Stimulated activated CD4-positive, alpha-beta T cell treated with anti-CD3 and anti-CD28 coated beads, Interleukin-1b, Interleukin-23, amount 100 ng/mL, for 48 hours (primary cell): ENCODE results near the gene CCNA1.
A peak's percentile ranks its signal among the peaks of the same experiment; 100 is the strongest.

Source experiments
- DNase-seq: peaks from one replicate; pipeline ENCODE4 v3.0.0-alpha.2; 2020

The CCNA1 gene

DNA sequence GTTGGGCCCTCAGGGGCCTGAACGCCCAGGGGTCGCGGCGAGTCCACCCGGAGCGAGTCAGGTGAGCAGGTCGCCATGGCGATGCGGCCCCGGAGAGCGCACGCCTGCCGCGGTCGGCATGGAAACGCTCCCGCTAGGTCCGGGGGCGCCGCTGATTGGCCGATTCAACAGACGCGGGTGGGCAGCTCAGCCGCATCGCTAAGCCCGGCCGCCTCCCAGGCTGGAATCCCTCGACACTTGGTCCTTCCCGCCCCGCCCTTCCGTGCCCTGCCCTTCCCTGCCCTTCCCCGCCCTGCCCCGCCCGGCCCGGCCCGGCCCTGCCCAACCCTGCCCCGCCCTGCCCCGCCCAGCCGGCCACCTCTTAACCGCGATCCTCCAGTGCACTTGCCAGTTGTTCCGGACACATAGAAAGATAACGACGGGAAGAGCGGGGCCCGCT lies at the start of gene CCNA1:
TSS of gene CCNA1 (plus strand) at position 390 of the 439 bp plus-strand sequence. CDS start 562 bp downstream, outside the sequence.
- peak; percentile 13 for DNase-seq

DNA sequence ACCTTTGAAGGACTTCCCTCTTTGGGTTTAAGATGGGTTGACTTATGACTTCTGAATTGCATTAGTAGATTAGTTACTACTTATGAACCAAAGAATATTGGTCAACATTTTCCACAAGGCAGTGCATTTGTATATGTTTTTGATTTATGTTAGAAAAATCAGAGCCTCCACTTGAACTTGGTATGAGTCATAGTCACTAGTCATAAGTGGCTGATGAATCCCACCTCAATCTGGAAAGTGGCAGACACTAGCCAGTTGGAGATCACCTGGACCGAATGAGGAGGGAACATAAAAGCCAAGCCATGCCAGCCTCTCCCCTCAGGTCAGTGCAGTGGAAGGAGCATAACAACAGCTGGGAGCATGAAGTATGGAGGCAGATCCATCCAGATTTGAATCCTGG lies 46.8 kb upstream of the CCNA1 start:
- DNase-seq: no peak

DNA sequence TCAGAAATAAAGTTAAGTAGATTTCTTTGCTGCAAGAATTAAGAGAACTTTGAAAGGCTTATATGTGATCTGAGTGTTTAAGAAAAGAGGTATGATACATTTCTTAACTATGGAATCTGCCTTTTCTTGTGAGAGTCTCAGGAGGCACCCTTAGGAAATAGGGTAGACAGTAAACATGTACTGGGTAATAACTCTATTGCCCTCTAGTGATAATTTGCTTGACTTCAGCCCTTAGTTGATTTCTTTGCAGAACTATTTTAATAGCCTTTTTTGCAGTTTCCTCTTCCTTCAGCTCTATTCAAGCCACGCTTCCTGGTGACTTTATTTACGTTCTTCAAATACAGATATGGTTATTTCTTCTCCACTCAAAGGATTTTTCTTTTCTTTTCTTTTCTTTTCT lies 37.0 kb upstream of the CCNA1 start:
- no peak for DNase-seq

DNA sequence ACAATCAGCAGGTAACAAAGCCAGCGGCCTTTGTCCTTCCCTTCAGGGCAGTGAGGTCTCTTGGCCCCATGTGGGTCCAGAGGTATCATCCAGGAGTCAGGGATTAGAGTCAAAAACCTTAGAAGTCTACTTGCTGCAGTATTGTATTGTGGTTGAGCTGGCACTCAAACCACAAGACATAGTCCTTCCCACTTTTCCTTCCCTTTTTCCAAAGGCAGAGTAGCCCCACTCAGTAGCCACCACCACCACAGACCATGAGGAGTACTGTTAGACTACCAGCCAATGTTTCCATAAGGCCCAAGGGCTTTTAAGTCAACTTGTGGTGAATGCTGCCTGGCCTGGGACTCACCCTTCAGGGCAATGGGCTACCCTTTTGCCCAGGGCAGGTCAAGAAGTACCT lies 27.1 kb upstream of the CCNA1 start:
- DNase-seq: no peak

DNA sequence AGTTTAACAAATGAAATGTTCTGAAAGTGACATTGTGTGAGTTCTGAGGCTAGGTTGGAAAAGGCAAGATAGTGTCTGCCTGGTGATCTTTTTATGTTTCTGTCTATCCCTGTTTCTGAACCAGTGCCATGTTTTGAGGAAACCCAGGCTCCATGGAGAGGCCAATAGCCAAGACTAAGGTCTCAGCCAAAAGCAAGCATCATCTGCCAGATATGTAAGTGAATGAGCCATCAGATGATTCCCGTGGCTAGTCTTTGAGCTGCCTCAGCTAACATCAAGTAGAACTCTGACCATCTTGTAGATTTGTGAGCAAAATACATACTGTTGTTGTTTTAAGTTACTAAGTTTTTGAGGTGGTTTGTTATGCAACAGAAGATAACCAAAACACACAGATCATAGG lies 19.6 kb upstream of the CCNA1 start:
- no peak for DNase-seq

DNA sequence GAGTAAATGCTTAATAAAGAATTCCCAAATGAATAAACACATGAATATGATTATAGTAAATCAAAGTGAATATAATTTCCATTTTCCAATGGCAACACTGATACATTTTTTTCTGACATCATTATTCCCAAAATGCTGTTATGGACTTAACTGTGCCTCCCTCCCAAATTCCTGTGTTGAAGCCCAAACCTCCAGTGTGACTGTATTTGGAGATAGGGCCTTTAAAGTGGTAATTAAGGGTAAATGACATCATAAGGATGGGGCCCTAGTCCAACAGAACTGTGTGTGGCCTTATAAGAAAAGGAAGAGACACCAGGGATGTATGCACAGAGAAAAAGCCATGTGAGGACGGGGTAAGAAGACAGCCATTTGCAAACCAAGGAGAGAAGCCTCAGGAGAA lies 19.1 kb upstream of the CCNA1 start:
- no peak for DNase-seq

DNA sequence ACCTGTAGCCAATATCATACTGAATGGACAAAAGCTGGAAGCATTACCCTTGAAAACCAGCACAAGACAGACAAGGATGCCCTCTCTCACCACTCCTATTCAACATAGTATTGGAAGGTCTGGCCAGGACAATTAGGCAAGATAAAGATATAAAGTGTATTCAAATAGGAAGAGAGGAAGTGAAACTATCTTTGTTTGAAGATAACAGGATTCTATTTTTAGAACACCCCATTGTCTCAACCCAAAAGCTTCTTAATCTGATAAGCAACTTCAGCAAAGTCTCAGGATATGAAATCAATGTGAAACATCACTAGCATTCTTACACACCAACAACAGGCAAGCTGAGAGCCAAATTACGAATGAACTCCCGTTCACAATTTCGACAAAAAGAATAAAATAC lies 17.8 kb upstream of the CCNA1 start:
- DNase-seq: no peak

DNA sequence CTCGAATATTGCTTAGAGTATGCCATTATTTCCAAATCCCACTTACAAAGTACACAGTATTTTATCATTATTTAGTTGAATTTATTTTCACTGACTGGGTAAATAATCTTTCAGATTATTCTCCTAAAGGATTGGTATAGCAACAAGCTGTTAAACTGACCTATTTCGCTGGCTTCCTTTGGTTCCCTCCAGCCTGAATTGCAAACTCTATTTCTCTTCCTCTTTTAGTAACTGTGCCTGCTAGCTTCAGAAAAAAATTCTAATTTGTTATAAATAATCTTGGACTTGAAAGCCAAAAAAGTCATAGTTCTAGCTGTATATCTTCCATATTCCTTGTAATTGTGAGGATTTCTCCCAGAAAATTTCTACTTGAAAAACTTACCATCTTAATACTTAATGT lies 15.0 kb upstream of the CCNA1 start:
- no peak for DNase-seq

DNA sequence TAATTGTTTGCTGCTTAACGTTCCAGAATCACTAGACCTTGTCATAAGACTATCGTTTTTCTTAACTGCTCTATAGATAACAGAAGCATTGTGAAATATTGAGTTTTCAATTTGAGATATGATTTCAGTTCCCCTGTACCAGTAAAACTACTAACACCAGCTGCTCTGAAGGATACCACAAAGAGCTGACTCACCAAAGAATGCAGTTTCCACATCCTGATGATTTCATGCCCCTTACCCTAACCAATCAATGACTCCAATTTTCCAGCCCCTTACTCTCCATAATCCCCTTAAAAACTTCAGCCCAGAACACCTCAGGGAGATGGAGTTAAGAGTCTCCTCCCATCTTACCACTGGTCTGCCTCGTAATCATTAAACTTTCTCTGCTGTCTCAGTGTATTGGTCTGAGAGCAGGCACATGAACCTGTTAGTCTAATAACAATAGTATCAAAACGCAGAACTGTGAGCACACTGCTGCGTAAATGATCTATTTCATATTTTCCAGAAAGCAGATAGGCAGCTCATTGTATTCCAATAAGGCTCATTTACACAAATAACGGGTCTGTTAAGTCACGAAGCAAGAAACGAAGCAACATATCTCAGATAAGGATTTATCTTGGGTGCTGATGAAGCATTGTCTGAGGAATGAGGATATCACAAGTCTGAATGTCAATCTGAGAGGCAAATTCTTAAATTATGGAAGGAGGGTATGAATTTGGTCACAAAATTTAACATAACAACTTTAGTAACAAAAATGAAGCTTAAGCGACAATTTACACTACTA lies 14.1 kb upstream of the CCNA1 start:
- DNase-seq: no peak

DNA sequence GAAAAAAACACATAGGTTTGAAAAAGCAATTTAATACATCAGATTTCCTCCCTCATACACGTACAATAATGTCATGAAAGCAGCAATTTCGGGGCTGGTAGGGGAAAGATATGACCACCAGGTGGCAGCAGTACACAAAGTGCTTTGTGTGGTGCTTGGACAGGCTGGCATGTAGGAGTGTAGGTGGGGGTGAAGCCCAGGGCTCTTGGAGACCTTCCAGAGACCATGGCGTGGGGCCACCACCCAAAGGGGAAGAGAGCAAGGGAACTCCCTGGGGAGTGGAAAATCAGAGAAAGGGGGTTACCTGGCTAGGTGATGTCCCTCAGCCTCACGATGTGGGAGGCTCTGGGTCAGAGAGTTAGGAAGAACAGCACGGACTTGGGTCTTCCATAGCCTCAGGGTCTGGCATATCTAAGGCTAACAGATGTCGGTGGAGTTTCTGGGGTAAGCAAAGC lies 11.8 kb upstream of the CCNA1 start:
- DNase-seq: peak; percentile 72

DNA sequence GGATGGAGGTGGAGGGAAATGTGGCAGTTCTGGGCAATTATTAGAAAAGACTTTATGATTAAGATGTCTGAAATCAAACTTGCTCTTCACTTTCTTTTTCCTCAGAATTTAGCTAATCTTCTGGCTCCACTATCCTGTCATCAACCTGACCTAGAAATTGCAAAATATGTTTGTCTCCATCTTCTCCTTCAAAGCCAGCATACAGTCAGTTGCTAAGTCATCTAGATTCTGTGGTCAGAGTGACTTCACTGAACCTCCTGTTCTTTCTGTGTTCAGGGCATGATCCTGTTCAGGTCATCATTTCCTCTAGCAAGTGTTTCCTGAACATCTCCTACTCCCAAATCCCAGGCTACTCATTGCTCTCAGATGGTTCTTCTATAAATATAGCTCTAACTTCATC lies 10.8 kb upstream of the CCNA1 start:
- no peak for DNase-seq

DNA sequence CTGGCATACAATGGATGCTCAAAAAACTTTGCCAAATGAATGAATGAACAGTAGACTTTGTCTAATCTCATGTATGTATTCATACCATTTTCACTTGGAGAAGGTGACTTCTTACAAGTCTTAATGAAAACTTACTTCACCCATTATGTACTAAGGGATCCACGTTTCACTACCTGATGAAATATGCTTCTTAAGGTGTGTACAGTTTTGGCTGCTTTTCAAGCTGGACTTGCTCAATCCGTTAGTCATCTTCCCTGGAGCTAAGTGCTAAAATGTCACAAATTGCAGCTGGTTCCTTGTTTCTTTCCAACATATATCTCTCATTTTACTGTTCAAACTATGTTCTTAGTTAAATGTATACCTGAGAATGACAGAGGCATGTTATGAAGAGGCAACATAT lies 4.2 kb upstream of the CCNA1 start:
- no peak for DNase-seq

DNA sequence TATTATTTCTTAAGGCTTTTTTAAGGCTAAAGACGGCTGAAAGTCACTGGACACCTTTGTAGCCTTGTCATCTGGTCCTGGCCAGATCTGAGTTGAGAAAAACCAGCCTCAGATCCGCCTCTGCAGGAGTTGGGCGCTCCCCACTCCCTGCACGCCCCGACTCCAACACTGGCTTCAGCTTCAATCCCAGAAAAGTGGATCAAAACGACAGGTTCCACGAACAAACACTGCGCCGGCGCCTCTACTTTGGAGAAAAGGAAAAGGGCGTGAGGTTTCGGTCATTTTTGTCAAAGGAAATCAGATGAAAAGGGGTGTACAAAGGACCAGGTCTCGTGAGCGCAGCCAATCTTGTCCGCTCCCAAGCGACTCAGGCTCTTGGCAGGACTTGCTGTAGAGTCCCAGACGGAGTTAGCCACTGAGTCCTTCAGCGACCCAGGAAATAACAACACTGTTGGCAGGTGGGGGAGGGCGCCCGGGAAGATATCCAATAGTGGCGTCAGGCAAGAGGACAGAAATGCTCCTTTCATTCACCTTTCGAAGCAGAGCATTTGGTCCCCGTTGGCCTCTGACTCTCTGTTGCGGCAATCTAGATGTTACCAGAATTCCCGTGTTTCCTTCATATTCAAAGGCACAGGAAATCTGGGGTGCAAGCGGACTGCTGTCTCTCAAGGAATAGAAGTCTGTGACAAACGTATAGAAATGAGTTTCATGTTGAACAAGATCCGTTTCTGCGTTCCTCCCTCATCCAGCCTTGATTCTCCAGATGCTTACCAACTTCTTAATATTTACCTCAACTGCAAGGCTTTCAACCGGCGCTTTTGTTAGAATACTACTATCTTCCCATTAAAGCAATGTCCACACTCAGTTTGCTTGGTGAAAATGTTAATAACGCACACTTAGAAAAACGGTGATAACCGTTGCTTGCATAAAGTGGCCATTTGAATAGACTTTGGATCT lies 1.8 kb upstream of the CCNA1 start:
- DNase-seq: no peak

DNA sequence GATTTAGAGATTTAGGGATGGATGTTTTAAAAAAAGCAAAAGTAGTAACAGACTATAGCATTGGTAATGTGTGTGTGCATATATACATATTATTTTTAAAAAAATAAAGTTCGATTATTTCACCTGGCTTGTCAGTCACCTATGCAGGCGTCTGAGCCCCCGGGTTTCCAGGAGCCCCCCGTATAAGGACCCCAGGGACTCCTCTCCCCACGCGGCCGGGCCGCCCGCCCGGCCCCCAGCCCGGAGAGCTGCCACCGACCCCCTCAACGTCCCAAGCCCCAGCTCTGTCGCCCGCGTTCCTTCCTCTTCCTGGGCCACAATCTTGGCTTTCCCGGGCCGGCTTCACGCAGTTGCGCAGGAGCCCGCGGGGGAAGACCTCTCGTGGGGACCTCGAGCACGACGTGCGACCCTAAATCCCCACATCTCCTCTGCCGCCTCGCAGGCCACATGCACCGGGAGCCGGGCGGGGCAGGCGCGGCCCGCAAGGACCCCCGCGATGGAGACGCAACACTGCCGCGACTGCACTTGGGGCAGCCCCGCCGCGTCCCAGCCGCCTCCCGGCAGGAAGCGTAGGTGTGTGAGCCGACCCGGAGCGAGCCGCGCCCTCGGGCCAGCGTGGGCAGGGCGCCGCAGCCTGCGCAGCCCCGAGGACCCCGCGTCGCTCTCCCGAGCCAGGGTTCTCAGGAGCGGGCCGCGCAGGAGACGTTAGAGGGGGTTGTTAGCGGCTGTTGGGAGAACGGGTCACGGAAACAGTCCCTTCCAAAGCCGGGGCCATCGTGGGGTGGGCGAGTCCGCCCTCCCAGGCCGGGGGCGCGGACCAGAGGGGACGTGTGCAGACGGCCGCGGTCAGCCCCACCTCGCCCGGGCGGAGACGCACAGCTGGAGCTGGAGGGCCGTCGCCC lies 840 bp upstream of the CCNA1 start:
- no peak for DNase-seq

DNA sequence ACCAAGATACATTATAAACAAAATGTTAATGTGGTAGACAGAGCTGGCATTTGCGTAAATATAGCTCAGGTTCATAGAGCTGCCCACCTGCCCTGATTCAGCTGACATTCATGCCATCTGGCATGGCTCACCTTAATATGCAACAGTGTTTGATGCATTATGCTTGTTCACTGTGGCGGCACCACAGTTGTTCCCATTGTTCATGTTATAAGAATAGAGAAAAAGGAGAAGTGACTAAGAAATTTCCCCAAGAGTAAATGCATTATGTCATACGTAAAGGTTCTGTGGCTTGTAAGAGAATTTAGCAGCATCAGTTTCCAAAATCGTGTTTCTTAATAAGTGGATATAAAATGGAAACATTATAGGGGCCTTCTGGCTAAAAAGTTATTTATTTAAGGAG lies 4.5 kb downstream of the CCNA1 start:
- DNase-seq: no peak

DNA sequence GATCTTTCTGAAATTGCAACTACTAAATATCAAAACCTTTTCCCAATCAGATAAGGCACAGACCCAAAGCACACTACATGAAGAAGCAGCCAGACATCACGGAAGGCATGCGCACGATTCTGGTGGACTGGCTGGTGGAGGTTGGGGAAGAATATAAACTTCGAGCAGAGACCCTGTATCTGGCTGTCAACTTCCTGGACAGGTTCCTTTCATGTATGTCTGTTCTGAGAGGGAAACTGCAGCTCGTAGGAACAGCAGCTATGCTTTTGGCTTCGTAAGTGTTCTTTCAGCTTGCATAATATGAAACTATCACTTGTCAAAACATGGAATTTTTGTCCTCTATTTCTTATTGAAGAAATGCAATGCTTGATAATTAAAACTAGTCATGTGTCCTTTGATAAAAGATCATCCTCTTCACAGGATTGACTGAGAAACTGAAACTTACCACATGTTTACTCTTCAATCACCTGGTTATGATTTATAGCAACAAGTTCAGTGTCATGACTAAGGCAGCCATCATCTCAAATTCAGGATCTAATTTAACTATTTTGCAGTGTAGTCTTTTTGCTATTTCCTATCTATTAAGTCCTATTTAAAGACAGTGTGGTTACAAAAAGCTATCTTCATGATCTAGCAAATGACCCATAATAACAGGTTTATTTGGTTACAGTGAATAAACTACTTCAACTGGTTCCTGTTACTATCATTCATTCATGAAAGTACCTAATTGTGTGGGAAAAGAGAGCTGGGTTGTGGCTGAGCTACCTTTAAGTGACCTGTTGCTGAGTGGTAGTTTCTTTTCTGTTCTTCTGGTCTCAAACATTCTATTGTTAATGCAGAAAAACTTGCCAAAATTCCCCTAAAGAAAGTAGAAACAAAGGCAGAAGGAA lies 6.5 kb downstream of the CCNA1 start:
- DNase-seq: no peak

DNA sequence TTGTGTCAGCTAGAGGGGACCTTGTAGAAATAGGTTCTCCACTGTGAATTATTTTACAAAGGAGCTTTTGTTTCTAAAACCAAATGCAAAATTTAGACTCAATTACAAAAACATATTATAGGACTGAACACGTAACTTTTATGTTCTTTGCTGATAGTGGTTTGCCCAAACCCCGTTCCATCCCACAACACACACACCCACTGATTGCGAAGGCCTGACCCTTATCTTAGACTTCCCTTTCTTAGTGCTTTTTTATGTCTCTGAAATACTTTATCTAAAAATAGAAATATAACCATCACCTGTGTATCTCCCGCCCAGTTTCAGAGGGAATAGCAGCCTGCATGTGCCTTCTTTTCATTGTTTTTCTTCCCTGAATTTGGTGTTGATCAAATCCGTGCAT lies 13.0 kb downstream of the CCNA1 start:
- no peak for DNase-seq

DNA sequence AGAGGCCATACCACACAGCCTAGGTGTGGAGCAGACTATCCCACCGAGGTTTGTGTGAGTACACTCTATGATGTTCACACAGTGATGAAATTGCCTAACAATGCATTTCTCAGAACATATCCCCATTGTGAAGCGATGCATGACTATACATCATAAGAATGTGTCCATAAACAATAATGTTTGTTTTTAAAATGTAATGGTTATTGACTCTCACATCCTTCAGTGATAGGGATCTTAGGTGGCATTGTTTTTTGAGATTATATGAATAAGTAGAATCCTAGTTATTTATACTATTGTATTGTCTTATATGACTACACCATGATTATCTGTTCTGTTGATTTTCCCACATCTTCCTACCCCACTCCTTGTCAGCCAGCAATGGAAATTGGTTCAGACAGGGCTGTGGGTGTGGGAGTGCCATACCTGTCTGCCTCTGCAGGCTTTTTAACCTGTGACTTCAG lies 13.6 kb downstream of the CCNA1 start:
- DNase-seq: no peak

DNA sequence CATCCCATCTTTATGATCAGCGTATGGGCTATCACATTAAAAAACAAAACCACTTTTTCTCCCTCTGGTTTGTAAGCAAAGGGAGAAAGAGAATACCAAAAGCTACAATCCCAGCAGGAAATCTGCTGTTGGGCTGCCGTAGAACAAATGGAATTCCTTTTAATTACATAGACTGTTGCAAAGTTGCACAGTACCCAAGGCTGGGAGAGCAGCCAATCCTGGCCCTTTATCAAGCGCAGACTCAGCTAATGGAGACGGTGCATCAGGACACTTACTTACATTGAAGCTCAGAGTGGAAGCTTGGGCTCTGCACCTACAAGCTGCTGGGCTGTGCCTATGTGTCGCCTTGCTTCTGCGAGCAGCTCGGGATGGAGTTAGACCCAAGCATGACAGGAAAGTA lies 15.2 kb downstream of the CCNA1 start:
- no peak for DNase-seq

DNA sequence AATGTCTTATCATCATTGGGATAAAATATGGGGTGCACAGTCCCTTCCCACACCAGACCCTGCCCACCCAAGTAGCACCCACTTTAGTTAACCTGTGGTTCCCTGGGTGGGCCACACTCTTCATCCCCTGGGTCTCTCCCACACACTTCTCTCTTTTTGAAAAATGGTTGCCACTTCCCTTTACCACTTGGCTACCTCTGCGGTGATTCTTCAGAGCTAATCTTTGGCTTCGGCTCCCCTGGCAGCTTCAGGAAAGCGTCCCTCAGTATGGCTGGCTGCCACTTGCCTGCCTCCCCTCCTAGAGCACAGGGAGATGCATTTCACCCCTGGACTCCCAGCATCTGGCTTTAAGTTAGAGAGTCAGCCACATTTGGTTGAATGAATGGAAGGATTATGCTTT lies 18.2 kb downstream of the CCNA1 start:
- DNase-seq: no peak

DNA sequence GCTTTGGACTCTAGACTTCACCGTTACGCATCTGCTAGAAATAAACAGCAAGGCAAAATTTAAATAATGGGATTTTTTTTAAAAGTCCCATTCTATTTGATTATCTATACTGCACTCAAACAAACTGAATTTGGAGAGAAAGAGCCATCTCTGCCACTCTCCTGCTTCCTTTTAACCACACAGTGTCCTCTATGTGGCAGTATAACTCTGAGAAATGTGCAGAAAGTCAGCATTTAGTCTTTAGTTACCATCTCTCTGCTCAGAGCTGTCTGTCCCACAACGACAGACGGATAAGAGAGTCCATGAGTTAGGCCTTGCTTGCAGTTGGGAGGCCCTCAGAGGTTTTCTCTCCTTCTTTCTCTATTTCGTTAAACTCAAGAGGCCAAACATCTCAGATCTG lies 21.2 kb downstream of the CCNA1 start:
- DNase-seq: no peak

DNA sequence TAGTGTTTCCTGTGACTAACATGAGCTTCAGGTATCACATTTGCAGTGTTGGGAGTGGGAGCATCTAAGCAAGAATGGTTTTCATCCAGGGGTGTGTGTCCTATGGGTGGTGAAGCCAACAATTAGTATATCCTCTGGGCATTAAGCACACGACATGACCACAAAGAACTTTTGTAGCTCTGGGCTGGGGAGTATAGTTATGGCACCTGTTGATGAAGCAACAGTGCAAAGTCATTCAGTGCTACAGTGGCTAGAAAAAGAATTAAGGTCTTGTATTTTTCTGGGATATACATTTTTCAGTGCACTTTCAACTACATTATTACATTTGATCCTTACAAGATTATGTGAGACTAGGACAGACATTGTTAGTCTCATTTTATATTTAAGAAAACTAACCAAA lies 21.8 kb downstream of the CCNA1 start:
- no peak for DNase-seq
